Prostate gland (tissue), 2 donors: ENCODE data around the gene DUSP2. TPM values are rescaled to one million over a fixed set of nuclear protein-coding genes. Genes with fewer than 3 reads are reported as not detected.

Experiments
- DNase-seq: peaks from one replicate; pipeline ENCODE4 v3.0.0-alpha.2; 2019; ENCODE audit warnings: low spot score
- H3K27ac ChIP-seq, 2 donors: fragments of 200-600 bp; sonication (generic); 2 replicates each; pipeline ENCODE4 v1.5.1; 2017 to 2019
- H3K27me3 ChIP-seq: fragments of 200-600 bp; sonication (generic); replicated peaks from 2 replicates; pipeline ENCODE4 v1.5.1; 2019; ENCODE audit not compliant: insufficient read depth
- H3K36me3 ChIP-seq, 2 donors: fragments of 200-600 bp; sonication (generic); 1 replicate in 1 of 2; 2 replicates in 1 of 2; pipeline versions ENCODE4 v1.5.1 to v1.8.1; 2017 to 2019
- H3K4me1 ChIP-seq: fragments of 200-600 bp; sonication (generic); replicated peaks from 2 replicates; pipeline ENCODE4 v1.5.1; 2019
- H3K4me3 ChIP-seq, 2 donors: fragments of 200-600 bp; sonication (generic); 2 replicates each; pipeline ENCODE4 v1.5.1; 2017 to 2019
- H3K9me3 ChIP-seq: fragments of 200-600 bp; sonication (generic); 2 replicates; pipeline ENCODE4 v1.5.1; 2017
- POLR2A ChIP-seq: fragments of 450-650 bp; IDR thresholded peaks from one replicate; pipeline ENCODE4 v1.6.1; 2016; ENCODE audit warnings: antibody characterized with exemption, mild to moderate bottlenecking
- POLR2AphosphoS5 ChIP-seq: sonication (generic); formaldehyde crosslinking; IDR thresholded peaks from one replicate; pipeline ENCODE4 v1.6.1; 2017; ENCODE audit warnings: antibody characterized with exemption
- WGBS: methylation state at CpG from one replicate; pipeline ENCODE4 v1.1.5; 2018; 5-methylcytosine and 5-hydroxymethylcytosine counted together
- intact Hi-C: fragments of 100-400 bp; cut with DNase I; formaldehyde crosslinking; loops from one replicate; pipeline ENCODE4 v1.14.2; 2022
- total RNA-seq, 2 donors: library from RNA; depleted of rRNA; stranded (reverse); fragments of >200 nt; gene quantifications; one replicate each; pipeline ENCODE4 v1.1.0, GENCODE V29; 2016
- TF ChIP-seq, protein P1 (sequence below), 4 experiments: fragments of 200-600 bp in 2 of 4; fragments of 450-650 bp in 2 of 4; sonication (generic) in 2 of 4; IDR thresholded peaks; 1 replicate in 3 of 4; 2 replicates in 1 of 4; pipeline ENCODE4 v1.5.1; 2016 to 2019; ENCODE audit warnings: antibody characterized with exemption in 4 of 4, mild to moderate bottlenecking in 2 of 4, moderate library complexity in 2 of 4

The DUSP2 gene
- total RNA-seq, 2 donors from 2014 or later, result 5.2 to 45.7 TPM

DNA sequence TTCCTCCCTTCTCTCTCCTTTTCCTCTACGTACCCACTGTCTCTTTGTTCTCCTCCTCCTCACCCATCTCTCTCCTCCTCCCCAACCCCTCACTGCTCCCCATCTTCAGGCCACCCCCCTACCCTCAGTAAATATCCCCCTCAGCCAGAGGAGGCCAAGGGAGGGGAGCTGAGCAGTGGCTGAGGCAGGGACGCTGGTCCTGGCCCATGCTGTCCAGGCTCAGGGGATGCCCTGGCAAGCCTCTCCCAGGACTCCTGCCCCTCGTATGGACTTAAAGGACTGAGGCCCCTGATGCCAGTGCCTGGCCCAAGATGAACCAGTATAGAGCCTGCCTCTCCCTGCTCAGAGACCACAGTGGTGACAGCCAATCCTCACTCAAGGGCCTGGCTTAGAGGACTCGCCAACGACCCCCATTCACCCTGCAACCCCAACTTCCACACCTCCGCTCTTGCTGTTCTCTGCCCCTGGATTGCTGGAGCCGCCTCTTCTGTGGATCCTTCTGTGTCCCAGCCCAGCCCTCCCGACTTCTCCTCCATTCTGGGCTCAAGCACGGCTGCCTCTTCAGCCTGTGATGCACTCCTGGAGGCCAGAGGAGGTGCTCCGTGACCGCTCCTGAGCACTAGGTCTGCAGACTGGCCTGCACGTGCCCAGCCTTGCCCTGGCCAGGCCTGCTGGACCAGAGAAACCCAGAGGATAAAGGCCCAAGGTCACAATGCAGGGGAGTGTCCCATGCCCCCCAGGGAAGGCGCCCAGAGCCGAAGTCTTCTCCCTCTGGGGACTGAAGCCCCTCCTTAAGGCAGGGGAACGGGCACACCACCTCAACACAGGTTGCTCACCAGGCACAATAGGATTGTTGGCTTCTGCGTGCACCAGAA, 9.5 kb upstream of the DUSP2 start:
- no peak for DNase-seq
- Histone ChIP-seq H3K9me3 (no peaks in the 10 kb centered on the region), H3K27me3 (no peaks in the 10 kb centered on the region), H3K36me3 (no peaks in the 10 kb centered on the region), H3K4me3 (no peak overlapping the region), H3K4me1 (no peaks in the 10 kb centered on the region), H3K27ac (no peak overlapping the region)
- WGBS, result 88% methylated on average over 16 of the region's 16 CpGs
- TF ChIP-seq, protein P1, sequence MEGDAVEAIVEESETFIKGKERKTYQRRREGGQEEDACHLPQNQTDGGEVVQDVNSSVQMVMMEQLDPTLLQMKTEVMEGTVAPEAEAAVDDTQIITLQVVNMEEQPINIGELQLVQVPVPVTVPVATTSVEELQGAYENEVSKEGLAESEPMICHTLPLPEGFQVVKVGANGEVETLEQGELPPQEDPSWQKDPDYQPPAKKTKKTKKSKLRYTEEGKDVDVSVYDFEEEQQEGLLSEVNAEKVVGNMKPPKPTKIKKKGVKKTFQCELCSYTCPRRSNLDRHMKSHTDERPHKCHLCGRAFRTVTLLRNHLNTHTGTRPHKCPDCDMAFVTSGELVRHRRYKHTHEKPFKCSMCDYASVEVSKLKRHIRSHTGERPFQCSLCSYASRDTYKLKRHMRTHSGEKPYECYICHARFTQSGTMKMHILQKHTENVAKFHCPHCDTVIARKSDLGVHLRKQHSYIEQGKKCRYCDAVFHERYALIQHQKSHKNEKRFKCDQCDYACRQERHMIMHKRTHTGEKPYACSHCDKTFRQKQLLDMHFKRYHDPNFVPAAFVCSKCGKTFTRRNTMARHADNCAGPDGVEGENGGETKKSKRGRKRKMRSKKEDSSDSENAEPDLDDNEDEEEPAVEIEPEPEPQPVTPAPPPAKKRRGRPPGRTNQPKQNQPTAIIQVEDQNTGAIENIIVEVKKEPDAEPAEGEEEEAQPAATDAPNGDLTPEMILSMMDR (IDR thresholded peaks at IDR 0.05), result no peak
- intact Hi-C loops, result no loop called here

DNA sequence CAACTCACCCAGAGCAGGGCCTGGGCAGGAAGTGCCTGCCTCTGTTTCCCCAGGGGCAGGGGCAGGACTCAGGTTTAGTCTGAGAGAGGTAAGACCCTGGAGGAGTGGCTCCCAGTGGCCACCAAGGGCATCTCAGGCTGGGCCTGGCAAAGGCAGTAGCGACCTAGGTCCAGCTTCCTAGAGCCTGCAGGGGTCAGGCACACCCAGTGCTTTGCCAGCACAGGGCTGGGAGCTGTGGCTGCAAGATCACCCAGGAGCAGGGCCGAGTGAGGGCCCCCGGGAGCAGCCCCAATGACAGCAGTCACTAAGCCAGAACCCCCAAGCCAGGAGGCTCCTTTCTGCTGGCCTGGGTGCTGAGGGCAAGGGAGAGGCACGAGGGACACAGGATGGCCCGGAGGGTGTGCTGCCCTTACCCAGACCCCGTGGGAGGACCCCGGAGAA, 8.8 kb upstream of the DUSP2 start:
- Histone ChIP-seq H3K27me3 (no peaks in the 10 kb centered on the region), H3K9me3 (no peaks in the 10 kb centered on the region), H3K27ac (no peak overlapping the region), H3K4me1 (no peaks in the 10 kb centered on the region), H3K4me3 (no peak overlapping the region), H3K36me3 (no peaks in the 10 kb centered on the region)
- TF ChIP-seq, protein P1 (IDR thresholded peaks at IDR 0.05), result no peak
- TF ChIP-seq POLR2A (no peak), POLR2AphosphoS5 (no peak)
- WGBS, result 85% methylated on average over 6 of the region's 7 CpGs
- intact Hi-C loops, result no loop called here
- no peak for DNase-seq

DNA sequence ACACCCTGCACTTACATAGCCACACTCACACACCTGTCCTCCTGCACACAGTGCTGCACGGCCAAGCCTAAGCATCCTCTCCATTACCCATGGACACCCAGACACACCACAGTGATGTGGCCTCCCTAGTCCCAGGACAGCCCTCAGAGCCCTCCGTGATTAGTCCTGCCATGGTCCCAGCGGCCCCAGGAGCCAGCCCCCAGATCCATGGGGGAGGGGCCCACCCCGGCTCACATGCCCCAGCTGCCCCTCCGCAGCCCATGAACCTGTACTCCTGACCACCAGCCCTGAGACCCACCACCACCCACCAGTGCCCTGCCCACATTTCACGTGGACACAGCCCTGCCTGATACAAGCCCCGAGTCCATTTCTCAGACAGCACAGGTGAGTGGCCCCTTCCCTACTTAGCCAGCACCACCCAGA, 8.1 kb upstream of the DUSP2 start:
- Histone ChIP-seq H3K27me3 (no peaks in the 10 kb centered on the region), H3K9me3 (no peaks in the 10 kb centered on the region), H3K36me3 (no peaks in the 10 kb centered on the region), H3K4me3 (no peak overlapping the region), H3K27ac (no peak overlapping the region), H3K4me1 (no peaks in the 10 kb centered on the region)
- no peak for DNase-seq
- intact Hi-C loops, result no loop called here
- TF ChIP-seq POLR2A (no peak), POLR2AphosphoS5 (no peak)
- TF ChIP-seq, protein P1 (IDR thresholded peaks at IDR 0.05), result no peak
- WGBS, result 92% methylated on average over 7 of the region's 7 CpGs

DNA sequence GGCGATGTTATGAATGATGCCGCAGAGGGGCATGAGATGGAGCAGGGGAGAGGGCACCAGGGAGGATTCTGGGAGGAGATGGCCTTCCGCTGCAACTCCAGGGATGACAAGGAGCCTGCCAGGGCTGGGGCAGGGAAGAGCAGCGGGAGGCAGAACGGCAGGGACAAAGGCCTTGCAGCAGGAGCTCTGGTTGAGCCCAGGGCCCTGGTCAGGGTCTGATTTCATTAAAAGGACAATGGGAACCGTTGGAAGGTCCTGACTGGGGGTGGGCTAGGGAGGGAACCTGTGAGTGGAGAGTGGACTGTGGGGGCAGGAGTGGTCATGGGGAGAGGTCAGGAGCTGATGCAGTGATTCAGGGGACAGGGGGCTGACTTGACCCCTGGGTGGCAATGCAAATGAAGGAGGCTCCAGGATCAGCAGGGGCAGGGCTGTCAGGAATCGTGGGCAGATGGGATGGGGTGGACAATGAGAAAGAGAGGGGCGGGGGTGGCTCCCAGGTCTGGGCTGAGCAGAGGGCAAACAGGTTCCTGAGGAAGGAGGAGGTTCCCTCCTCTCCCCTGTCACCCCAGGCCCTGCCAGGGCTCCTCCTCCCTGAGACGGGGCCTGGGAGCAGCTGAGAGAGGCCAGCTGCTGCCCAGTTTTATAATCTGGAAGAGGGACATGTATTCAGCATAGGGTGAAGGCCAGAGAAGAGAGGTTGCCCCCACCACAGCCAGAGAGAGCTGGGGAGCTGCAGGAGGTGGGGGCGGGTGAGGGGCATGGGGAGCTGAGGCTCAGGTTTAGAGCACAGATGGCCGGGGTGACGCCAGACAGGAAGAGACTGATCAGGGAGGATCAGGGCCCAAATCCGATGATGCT, 7.3 kb upstream of the DUSP2 start:
- intact Hi-C loops, result no loop called here
- H3K27me3 ChIP-seq, result no peaks in the 10 kb centered on the region
- H3K9me3 ChIP-seq, result no peaks in the 10 kb centered on the region
- WGBS, result 79% methylated on average over 13 of the region's 13 CpGs
- TF ChIP-seq POLR2AphosphoS5, result no peak
- TF ChIP-seq, protein P1 (IDR thresholded peaks at IDR 0.05), result no peak
- TF ChIP-seq POLR2A, result no peak
- H3K27ac ChIP-seq, result no peak overlapping the region
- no peaks in the 10 kb centered on the region for H3K4me1 ChIP-seq
- no peak for DNase-seq
- H3K36me3 ChIP-seq, result no peaks in the 10 kb centered on the region
- no peak overlapping the region for H3K4me3 ChIP-seq
